GM12878 (cell line): ENCODE results near the gene ARHGAP5. TPM values are rescaled to one million over a fixed set of nuclear protein-coding genes. Genes with fewer than 3 reads are reported as not detected.

Source experiments
- ATAC-seq: fragments of 200-7000 bp; cut with Tn5 transposase; 3 replicates; pipeline ENCODE4 v1.9.1; 2020; ENCODE audit warnings: mild to moderate bottlenecking, moderate library complexity
- BruUV-seq: library from RNA; stranded (reverse); fragments of 400-500 nt; replicated peaks from 2 replicates; lab custom pipeline; 2021; lab: Mats Ljungman, UMichigan
- CTCF ChIA-PET: fragments of 300-600 bp; sonication (Branson Sonifier 250); formaldehyde crosslinking; extraction: SDS; loops from one replicate; lab custom pipeline; 2021; ENCODE audit warnings: inconsistent platforms; lab: Yijun Ruan, JAX
- POLR2A ChIA-PET: fragments of 350-600 bp; formaldehyde crosslinking; extraction: SDS; loops from one replicate; lab custom pipeline; 2021; ENCODE audit warnings: inconsistent platforms; lab: Charles Lee
- RAD21 ChIA-PET: fragments of 300-600 bp; sonication (Branson Sonifier 250); formaldehyde crosslinking; loops from one replicate; lab custom pipeline; 2023; ENCODE audit warnings: antibody characterized with exemption; ENCODE audit not compliant: unreplicated experiment; lab: Charles Lee
- SMC1A ChIA-PET: fragments of 300-600 bp; sonication (Branson Sonifier 250); formaldehyde crosslinking; loops from one replicate; lab custom pipeline; 2023; ENCODE audit not compliant: unreplicated experiment, uncharacterized antibody; lab: Charles Lee
- DNase-seq: peaks from one replicate; pipeline ENCODE4 v3.0.0-alpha.2; 2011; ENCODE audit warnings: low read depth, low spot score
- FAIRE-seq: peaks from 3 replicates; lab custom pipeline; 2011; peaks lifted over from hg19 to GRCh38; lab: Jason Lieb, UNC
- H2AFZ ChIP-seq: 2 replicates; pipeline ENCODE4 v1.6.0; 2011; ENCODE audit warnings: low read depth, low read length, control low read depth; ENCODE audit not compliant: control insufficient read depth
- H3K27ac ChIP-seq: 2 replicates; pipeline ENCODE4 v1.5.1; 2011; ENCODE audit warnings: control low read depth; ENCODE audit not compliant: control insufficient read depth, insufficient read depth
- H3K27me3 ChIP-seq, 2 experiments: replicated peaks in 1 of 2; 2 replicates each; pipeline versions ENCODE4 v1.6.0 to v1.6.1; 2011; ENCODE audit warnings: low read length in 1 of 2; ENCODE audit not compliant: control insufficient read depth in 2 of 2, insufficient read depth in 2 of 2
- H3K36me3 ChIP-seq, 2 experiments: 2 replicates each; pipeline ENCODE4 v1.5.1; 2011; ENCODE audit warnings: low read length in 1 of 2; ENCODE audit not compliant: control insufficient read depth in 2 of 2, insufficient read depth in 2 of 2
- H3K4me1 ChIP-seq: 2 replicates; pipeline ENCODE4 v1.6.1; 2011; ENCODE audit warnings: mild to moderate bottlenecking, low read length, moderate library complexity, mixed read lengths; ENCODE audit not compliant: control insufficient read depth, insufficient read depth
- H3K4me2 ChIP-seq: 2 replicates; pipeline ENCODE4 v1.6.0; 2011; ENCODE audit warnings: control low read depth; ENCODE audit not compliant: control insufficient read depth, insufficient read depth
- H3K4me3 ChIP-seq: fragments of 200-600 bp; sonication (generic); 2 replicates; pipeline ENCODE4 v1.5.1; 2016
- H3K79me2 ChIP-seq: 2 replicates; pipeline ENCODE4 v1.6.0; 2011; ENCODE audit warnings: low read length; ENCODE audit not compliant: control insufficient read depth, insufficient read depth
- H3K9ac ChIP-seq: 2 replicates; pipeline ENCODE4 v1.8.0; 2011; ENCODE audit warnings: low read length, control low read depth, mixed read lengths; ENCODE audit not compliant: control insufficient read depth, insufficient read depth
- H3K9me3 ChIP-seq: replicated peaks from 3 replicates; pipeline ENCODE4 v1.5.1; 2011; ENCODE audit warnings: mild to moderate bottlenecking, low read length; ENCODE audit not compliant: control insufficient read depth, insufficient read depth
- H4K20me1 ChIP-seq: 2 replicates; pipeline ENCODE4 v1.6.0; 2011; ENCODE audit not compliant: control insufficient read depth, insufficient read depth
- BMI1 ChIP-seq: fragments of 450-650 bp; IDR thresholded peaks from 2 replicates; pipeline ENCODE4 v1.6.1; 2016; ENCODE audit warnings: mild to moderate bottlenecking, moderate library complexity, borderline replicate concordance
- CEBPZ ChIP-seq: fragments of 150-350 bp; IDR thresholded peaks from 2 replicates; pipeline ENCODE4 v1.6.1; 2016; ENCODE audit warnings: low read depth, low read length
- CREB1 ChIP-seq: IDR thresholded peaks from 2 replicates; pipeline ENCODE4 v1.6.1; 2012; ENCODE audit warnings: low read depth, mild to moderate bottlenecking, inconsistent platforms
- CUX1 ChIP-seq: IDR thresholded peaks from 2 replicates; pipeline ENCODE4 v1.6.1; 2012; ENCODE audit warnings: improper control_type of control experiment, low read depth, low read length; ENCODE audit not compliant: insufficient replicate concordance
- DPF2 ChIP-seq: fragments of 450-650 bp; IDR thresholded peaks from 2 replicates; pipeline ENCODE4 v1.6.1; 2017; ENCODE audit warnings: mild to moderate bottlenecking
- HSF1 ChIP-seq: fragments of 150-350 bp; IDR thresholded peaks from 2 replicates; pipeline ENCODE4 v1.6.1; 2014; ENCODE audit warnings: mild to moderate bottlenecking, low read depth, low read length
- IKZF2 ChIP-seq, 2 experiments: fragments of 450-650 bp; IDR thresholded peaks; 2 replicates each; pipeline ENCODE4 v1.6.1; 2017; ENCODE audit warnings: mild to moderate bottlenecking in 2 of 2, moderate library complexity in 2 of 2
- MLLT1 ChIP-seq: fragments of 450-650 bp; IDR thresholded peaks from 2 replicates; pipeline ENCODE4 v1.6.1; 2016; ENCODE audit warnings: mild to moderate bottlenecking
- POLR2AphosphoS2 ChIP-seq: IDR thresholded peaks from 2 replicates; pipeline ENCODE4 v1.6.1; 2011; ENCODE audit warnings: low read depth, mild to moderate bottlenecking, low read length, improper control_type of control experiment, moderate library complexity
- WGBS: methylation state at CpG from one replicate; pipeline ENCODE4 v1.1.6; 2016; ENCODE audit warnings: low lambda C conversion rate; ENCODE audit not compliant: insufficient replicate concordance, insufficient coverage; ENCODE audit errors: missing lambda C conversion rate; 5-methylcytosine and 5-hydroxymethylcytosine counted together
- in situ Hi-C: fragments of 300-500 bp; cut with MboI; formaldehyde crosslinking; loops from 9 replicates; pipeline ENCODE4 v1.14.3; 2018; ENCODE audit warnings: mixed read lengths
- intact Hi-C: fragments of 100-400 bp; cut with micrococcal nuclease; formaldehyde crosslinking; loops from one replicate; pipeline ENCODE4 v1.14.2; 2022; ENCODE audit not compliant: unreplicated experiment
- polyA plus RNA-seq, 11 experiments: library from polyadenylated mRNA; depleted of rRNA in 4 of 11; unstranded in 6 of 11; stranded (reverse) in 5 of 11; fragments of >200 nt; fragmentation: Nextera tagmentation in 4 of 11; fragmentation: Illumina TruSeq in 1 of 11; extraction: Ambion mirVana in 4 of 11; extraction: Trizol in 1 of 11; gene quantifications; 1 replicate in 1 of 11; 2 replicates in 10 of 11; pipeline versions ENCODE4 v1.2.1 to v1.2.3, GENCODE V29; 2011 to 2016; ENCODE audit warnings: inconsistent platforms in 2 of 11, missing spikeins in 2 of 11, low read depth in 1 of 11
- total RNA-seq, 4 experiments: library from RNA; depleted of rRNA in 3 of 4; stranded (reverse); fragments of >200 nt in 3 of 4; fragmentation: Illumina TruSeq in 1 of 4; extraction: Trizol in 1 of 4; gene quantifications; 2 replicates each; pipeline versions ENCODE4 v1.2.1 to v1.2.3, GENCODE V29; 2013 to 2021

ARHGAP5 gene
- total and polyA plus RNA-seq, 10 of the 15 experiments (the other 5 are each of a cell fraction or from before 2014, with no cell fraction given): 0.91 to 19.6 (median 7.2) TPM

GRCh38 chr14:32076278-32077080 is 625 bp upstream of the ARHGAP5 start:
- H2AFZ ChIP-seq: peak overlapping the region; percentile 96
- H3K79me2 ChIP-seq: peaks cover 3% of the 10 kb centered on the region
- DNase-seq (peak; percentile 28), FAIRE-seq (peak; percentile 85), ATAC-seq (peak; percentile 65)
- peak overlapping the region; percentile 95 for H3K4me3 ChIP-seq
- H3K9ac ChIP-seq: peak overlapping the region; percentile 60; the same call in 1 of the 2 replicates
- ChIA-PET SMC1A (interaction anchor here (1.1 to 8.0 kb wide), 6 partner anchors 123 to 182 kb away, joined by 3 to 154 read pairs (median 4); partner anchors contain the start of genes RNU6-7 and RNU6-8), POLR2A (interaction anchor here (0.6 to 1.2 kb wide), 2 partner anchors 182 to 315 kb away, joined by 3 to 4 read pairs; no protein-coding TSS in a partner anchor), RAD21 (interaction anchor here (0.5 to 2.5 kb wide), 7 partner anchors 9 to 393 kb away, joined by 3 to 13 read pairs (median 3); no protein-coding TSS in a partner anchor), CTCF (interaction anchor here (0.9 to 12.6 kb wide), 9 partner anchors 37 to 183 kb away, joined by 3 to 300 read pairs (median 4); no protein-coding TSS in a partner anchor)
- no peaks in the 10 kb centered on the region for H3K27me3 ChIP-seq
- H3K4me1 ChIP-seq: no peaks in the 10 kb centered on the region
- H3K9me3 ChIP-seq: no peaks in the 10 kb centered on the region; the same call in 2 of the 3 replicates
- H3K4me2 ChIP-seq: peak overlapping the region; percentile 98
- H3K36me3 ChIP-seq: no peaks in the 10 kb centered on the region
- under 1% methylated on average over 43 of the region's 76 CpGs for WGBS
- no peak overlapping the region for H3K27ac ChIP-seq
- no peaks in the 10 kb centered on the region for H4K20me1 ChIP-seq
- in situ Hi-C loops: loop anchor here (5.0 kb wide), 1 partner anchor 126 kb away; the partner anchor contains the start of genes RNU6-7 and RNU6-8
- intact Hi-C loops: loop anchor here (2.0 to 10.0 kb wide), 4 partner anchors 126 to 622 kb away; partner anchors contain the start of genes DTD2, RNU6-7 and RNU6-8
- BruUV-seq: TSS peak; percentile 62
- TF ChIP-seq IKZF2 (IDR thresholded peaks at IDR 0.05) (peak; percentile 88 to 90), CUX1 (no peak), CREB1 (no peak), DPF2 (no peak), CEBPZ (no peak), MLLT1 (peak; percentile 85), POLR2AphosphoS2 (0 out of 2 replicates have a peak, but pooled peaks have one; percentile 28), HSF1 (no peak), BMI1 (no peak)
